K562 (cell line): ENCODE measurements around the gene TP53I3. TPM values are rescaled to one million over a fixed set of nuclear protein-coding genes. Genes with fewer than 3 reads are reported as not detected.

Experiments
- ARID1B ChIP-seq: fragments of 450-650 bp; IDR thresholded peaks from 2 replicates; pipeline ENCODE4 v1.6.1; 2016; ENCODE audit warnings: antibody characterized with exemption, mild to moderate bottlenecking, inconsistent platforms
- CBX1 ChIP-seq: sonication (generic); IDR thresholded peaks from 2 replicates; pipeline ENCODE4 v1.6.1; 2016; ENCODE audit warnings: antibody characterized with exemption, low read depth, mild to moderate bottlenecking
- CC2D1A ChIP-seq: fragments of 450-650 bp; IDR thresholded peaks from 2 replicates; pipeline ENCODE4 v1.6.1; 2017; ENCODE audit warnings: mild to moderate bottlenecking
- CSDE1 ChIP-seq, 2 experiments: fragments of 450-650 bp; IDR thresholded peaks; 2 replicates each; pipeline ENCODE4 v1.6.1; 2016; ENCODE audit warnings: mild to moderate bottlenecking in 1 of 2
- DACH1 ChIP-seq: fragments of 450-650 bp; IDR thresholded peaks from 2 replicates; pipeline ENCODE4 v1.6.1; 2018; ENCODE audit not compliant: partially characterized antibody
- E2F3 ChIP-seq: fragments of 250-450 bp; sonication (Bioruptor Pico); IDR thresholded peaks from 2 replicates; pipeline ENCODE4 v1.4.0; 2020; ENCODE audit warnings: mild to moderate bottlenecking
- ELF1 ChIP-seq: fragments of 200-800 bp; sonication (Bioruptor generic); IDR thresholded peaks from 2 replicates; pipeline ENCODE4 v1.6.1; 2016; ENCODE audit warnings: missing genetic modification characterization, missing compliant biosample characterization
- FIP1L1 ChIP-seq: fragments of 200-400 bp; formaldehyde crosslinking; IDR thresholded peaks from 2 replicates; pipeline ENCODE4 v1.6.1; 2018; ENCODE audit warnings: mild to moderate bottlenecking, low read depth, low read length; ENCODE audit not compliant: poor library complexity, severe bottlenecking
- GATA2 ChIP-seq: sonication (generic); formaldehyde crosslinking; IDR thresholded peaks from 2 replicates; pipeline ENCODE4 v1.4.0; 2020; ENCODE audit warnings: mild to moderate bottlenecking, missing genetic modification reagents
- NR2C2 ChIP-seq, 2 experiments: fragments of 200-800 bp in 1 of 2; sonication (Bioruptor generic) in 1 of 2; sonication (generic) in 1 of 2; formaldehyde crosslinking in 1 of 2; IDR thresholded peaks; 2 replicates each; pipeline versions ENCODE4 v1.6.1 to v1.8.0; 2016 to 2022; ENCODE audit warnings: mild to moderate bottlenecking in 1 of 2, missing compliant biosample characterization in 1 of 2, missing genetic modification characterization in 1 of 2, missing genetic modification reagents in 1 of 2
- POLR2AphosphoS5 ChIP-seq: IDR thresholded peaks from 2 replicates; pipeline ENCODE4 v1.6.1; 2011; ENCODE audit warnings: mild to moderate bottlenecking, low read depth, low read length, moderate library complexity; ENCODE audit not compliant: control insufficient read depth, insufficient read depth
- RBBP5 ChIP-seq: fragments of 200-600 bp; sonication (generic); IDR thresholded peaks from 2 replicates; pipeline ENCODE4 v1.6.1; 2012; ENCODE audit warnings: borderline replicate concordance, mild to moderate bottlenecking, low read length, control low read depth, inconsistent platforms; ENCODE audit not compliant: insufficient read depth, poor library complexity, severe bottlenecking
- RBM17 ChIP-seq: fragments of 200-400 bp; formaldehyde crosslinking; IDR thresholded peaks from 2 replicates; pipeline ENCODE4 v1.6.1; 2017; ENCODE audit warnings: low read depth, mild to moderate bottlenecking, low read length, borderline replicate concordance
- SOX6 ChIP-seq: fragments of 450-650 bp; IDR thresholded peaks from 2 replicates; pipeline ENCODE4 v1.6.1; 2014; ENCODE audit warnings: mild to moderate bottlenecking
- TEAD4 ChIP-seq, 2 experiments: sonication (generic) in 1 of 2; formaldehyde crosslinking in 1 of 2; IDR thresholded peaks; 2 replicates each; pipeline versions ENCODE4 v1.6.1 to v1.8.0; 2012 to 2022; ENCODE audit warnings: borderline replicate concordance in 1 of 2, inconsistent platforms in 1 of 2, low read length in 1 of 2, mild to moderate bottlenecking in 1 of 2, missing genetic modification reagents in 1 of 2
- ZBTB11 ChIP-seq, 3 experiments: fragments of 200-800 bp in 1 of 3; fragments of 250-450 bp in 1 of 3; fragments of 450-650 bp in 1 of 3; sonication (Bioruptor Pico) in 1 of 3; sonication (Bioruptor generic) in 1 of 3; formaldehyde crosslinking in 1 of 3; IDR thresholded peaks; 2 replicates each; pipeline versions ENCODE4 v1.6.1 to v1.8.0; 2016 to 2022; ENCODE audit warnings: mild to moderate bottlenecking in 2 of 3, missing genetic modification characterization in 2 of 3, missing compliant biosample characterization in 1 of 3, moderate library complexity in 1 of 3
- ZC3H11A ChIP-seq: IDR thresholded peaks from 2 replicates; pipeline ENCODE4 v1.6.1; 2012; ENCODE audit warnings: low read depth, low read length, improper control_type of control experiment
- ZKSCAN1 ChIP-seq: fragments of 150-350 bp; IDR thresholded peaks from 2 replicates; pipeline ENCODE4 v1.6.1; 2016; ENCODE audit warnings: low read depth, low read length
- ZNF143 ChIP-seq: sonication (generic); formaldehyde crosslinking; IDR thresholded peaks from 2 replicates; pipeline ENCODE4 v1.9.0; 2022; ENCODE audit warnings: mild to moderate bottlenecking, missing genetic modification reagents
- ZNF239 ChIP-seq: fragments of 250-450 bp; sonication (Bioruptor Pico); IDR thresholded peaks from 2 replicates; pipeline ENCODE4 v1.4.0; 2020; ENCODE audit warnings: mild to moderate bottlenecking
- ZNF3 ChIP-seq: fragments of 250-450 bp; sonication (Bioruptor Pico); IDR thresholded peaks from 2 replicates; pipeline ENCODE4 v1.5.0; 2021; ENCODE audit warnings: mild to moderate bottlenecking, moderate library complexity
- ZNF766 ChIP-seq: fragments of 200-800 bp; sonication (Bioruptor generic); conservative IDR thresholded peaks from 2 replicates; pipeline ENCODE4 v1.6.1; 2016; ENCODE audit warnings: missing genetic modification characterization, missing compliant biosample characterization
- ZNF785 ChIP-seq: fragments of 250-450 bp; sonication (Bioruptor Pico); IDR thresholded peaks from 2 replicates; pipeline ENCODE4 v1.4.0; 2020; ENCODE audit warnings: mild to moderate bottlenecking
- ZZZ3 ChIP-seq: fragments of 450-650 bp; IDR thresholded peaks from 2 replicates; pipeline ENCODE4 v1.6.1; 2016; ENCODE audit warnings: antibody characterized with exemption, mild to moderate bottlenecking, moderate library complexity
- polyA plus RNA-seq, 8 experiments: library from polyadenylated mRNA; depleted of rRNA in 4 of 8; stranded (reverse) in 5 of 8; unstranded in 3 of 8; fragments of >200 nt; fragmentation: Nextera tagmentation in 2 of 8; fragmentation: Illumina TruSeq in 1 of 8; extraction: Ambion mirVana in 2 of 8; extraction: Trizol in 1 of 8; gene quantifications; 2 replicates each; pipeline versions ENCODE4 v1.2.1 to v1.2.3, GENCODE V29; 2011 to 2014; ENCODE audit warnings: inconsistent platforms in 1 of 8, missing spikeins in 1 of 8
- total RNA-seq, 7 experiments: library from RNA; depleted of rRNA in 6 of 7; stranded (reverse); fragments of >200 nt in 6 of 7; fragmentation: Illumina TruSeq in 2 of 7; extraction: Trizol in 2 of 7; gene quantifications; 2 replicates each; pipeline versions ENCODE4 v1.2.1 to v1.2.3, GENCODE V29; 2011 to 2021; ENCODE audit warnings: low replicate concordance in 1 of 7

TP53I3 gene
- total and polyA plus RNA-seq, 9 of the 15 experiments (the other 6 are each of a cell fraction or from before 2014, with no cell fraction given) = 0.65 to 9.5 (median 5.6) TPM

- TF ChIP-seq ZBTB11 (CRISPR knock-in tag; IDR thresholded peaks at IDR 0.05) (peak in 1 of 3 experiments; percentile 5; a peak in 2 of 6 replicates), ARID1B (peak; percentile 42; the same call in 1 of the 2 replicates), ELF1 (tag) (peak; percentile 37; the same call in 1 of the 2 replicates), E2F3 (no peak), RBBP5 (peak; percentile 59), TEAD4 (IDR thresholded peaks at IDR 0.05; ENCODE audit: low read length) (peak; percentile 36), TEAD4 (CRISPR knock-in tag; IDR thresholded peaks at IDR 0.05; ENCODE audit: borderline replicate concordance) (no peak), CC2D1A (no peak), CSDE1 (IDR thresholded peaks at IDR 0.05) (no peak), ZNF785 (CRISPR knock-in tag) (no peak), CBX1 (no peak), ZZZ3 (no peak), FIP1L1 (peak; percentile 8), ZNF766 (peak; percentile 45; the same call in 1 of the 2 replicates), ZNF3 (CRISPR knock-in tag) (no peak), GATA2 (CRISPR knock-in tag) (peak; percentile 29; the same call in 1 of the 2 replicates), ZNF143 (CRISPR knock-in tag) (no peak; the same call in 1 of the 2 replicates), ZNF239 (no peak), SOX6 (peak; percentile 71), ZC3H11A (no peak), ZKSCAN1 (no peak), DACH1 (no peak), NR2C2 (CRISPR knock-in tag; IDR thresholded peaks at IDR 0.05) (no peak), NR2C2 (tag; IDR thresholded peaks at IDR 0.05) (peak; percentile 66), POLR2AphosphoS5 (0 out of 2 replicates have a peak, but pooled peaks have one; percentile 16), RBM17 (no peak)
These were observed 858 bp downstream of the TP53I3 start (continued) for GRCh38 chr2:24083567-24084385.
